Adrenal gland (tissue), 12 donors: Measurements from ENCODE around the gene NOP58. TPM values are rescaled to one million over a fixed set of nuclear protein-coding genes. Genes with fewer than 3 reads are reported as not detected.

Experiments used
- DNase-seq, 7 donors: peaks; one replicate each; pipeline ENCODE4 v3.0.0-alpha.2; 2019 to 2020
- H3K27ac ChIP-seq, 5 donors: fragments of 200-600 bp; sonication (generic) in 4 of 5; 1 replicate in 3 of 5; 2 replicates in 2 of 5; pipeline versions ENCODE4 v1.5.1 to v1.8.0; 2016 to 2020; ENCODE audit warnings: mild to moderate bottlenecking in 1 of 5
- H3K27me3 ChIP-seq: fragments of 200-600 bp; 2 replicates; pipeline ENCODE4 v1.8.0; 2021
- H3K36me3 ChIP-seq, 2 donors: fragments of 200-600 bp; replicated peaks in 1 of 2; 1 replicate in 1 of 2; 2 replicates in 1 of 2; pipeline versions ENCODE4 v1.5.1 to v1.8.0; 2018 to 2022
- H3K4me1 ChIP-seq, 2 donors: fragments of 200-600 bp; replicated peaks in 1 of 2; 1 replicate in 1 of 2; 2 replicates in 1 of 2; pipeline versions ENCODE4 v1.5.1 to v1.8.0; 2018 to 2021
- H3K4me3 ChIP-seq, 4 donors: fragments of 200-600 bp; sonication (generic) in 3 of 4; one replicate each; pipeline ENCODE4 v1.5.1; 2016 to 2018
- H3K9me3 ChIP-seq, 3 donors: fragments of 200-600 bp; sonication (generic) in 1 of 3; replicated peaks in 1 of 3; 1 replicate in 2 of 3; 2 replicates in 1 of 3; pipeline versions ENCODE4 v1.5.1 to v1.8.0; 2016 to 2021
- CTCF ChIP-seq, 6 experiments: fragments of 450-650 bp in 4 of 6; fragments of 200-600 bp in 2 of 6; sonication (generic) in 1 of 6; IDR thresholded peaks; 1 replicate in 5 of 6; 2 replicates in 1 of 6; pipeline versions ENCODE4 v1.5.1 to v1.8.0; 2016 to 2021; ENCODE audit warnings: antibody characterized with exemption in 6 of 6, mild to moderate bottlenecking in 2 of 6, moderate library complexity in 1 of 6
- POLR2A ChIP-seq, 2 donors: fragments of 450-650 bp; IDR thresholded peaks; one replicate each; pipeline ENCODE4 v1.6.1; 2017; ENCODE audit warnings: antibody characterized with exemption in 2 of 2, mild to moderate bottlenecking in 2 of 2, moderate library complexity in 1 of 2
- WGBS, 4 donors: extraction: QIAGEN DNeasy Blood & Tissue Kit in 2 of 4; methylation state at CpG; one replicate each; pipeline versions ENCODE4 v1.1.5 to v1.1.7; 2013 to 2017; 5-methylcytosine and 5-hydroxymethylcytosine counted together
- intact Hi-C, 2 donors: fragments of 100-400 bp; cut with DNase I; formaldehyde crosslinking; loops; one replicate each; pipeline versions ENCODE4 v1.14.1 to v1.15.0; 2022 to 2023
- polyA plus RNA-seq, 3 donors: library from polyadenylated mRNA; stranded (reverse); fragments of 200-250 nt in 2 of 3; fragments of 350-450 nt in 1 of 3; fragmentation: Illumina TruSeq in 1 of 3; extraction: RNeasy Lipid Tissue Mini Kit (QIAGEN cat#74804) in 1 of 3; gene quantifications; one replicate each; pipeline ENCODE4 v1.2.3, GENCODE V29; 2013 to 2014
- small RNA-seq, 2 donors: library from RNA; depleted of rRNA; stranded (forward); fragments of <200 nt; gene quantifications; one replicate each; pipeline ENCODE3, GENCODE V24; 2016
- total RNA-seq, 9 donors: library from RNA; depleted of rRNA in 4 of 9; stranded (reverse); fragments of >200 nt in 4 of 9; fragments of 120-200 nt in 1 of 9; fragmentation: NEBNext Ultra II Directional in 1 of 9; extraction: Animal tissue kit (Norgen Biotek cat#: 25700) in 1 of 9; gene quantifications; one replicate each; pipeline versions ENCODE4 v1.1.0 to v1.2.4, GENCODE V29; 2013 to 2023
- donor health status: healthy with polysubstance abuse.
- donor health status: Bipolar disorder and iron deficiency.
- donor health status: DM: yes; HTN: yes; CAD: no.
- donor health status: DM: no; HTN: no; CAD: no.
- donor health status: DM: no; HTN: no; CAD: no.
- donor health status: DM: yes; HTN: yes; CAD: no.

Gene NOP58
- total and polyA plus RNA-seq, 12 donors, result 19.5 to 136 (median 55.8) TPM

DNA sequence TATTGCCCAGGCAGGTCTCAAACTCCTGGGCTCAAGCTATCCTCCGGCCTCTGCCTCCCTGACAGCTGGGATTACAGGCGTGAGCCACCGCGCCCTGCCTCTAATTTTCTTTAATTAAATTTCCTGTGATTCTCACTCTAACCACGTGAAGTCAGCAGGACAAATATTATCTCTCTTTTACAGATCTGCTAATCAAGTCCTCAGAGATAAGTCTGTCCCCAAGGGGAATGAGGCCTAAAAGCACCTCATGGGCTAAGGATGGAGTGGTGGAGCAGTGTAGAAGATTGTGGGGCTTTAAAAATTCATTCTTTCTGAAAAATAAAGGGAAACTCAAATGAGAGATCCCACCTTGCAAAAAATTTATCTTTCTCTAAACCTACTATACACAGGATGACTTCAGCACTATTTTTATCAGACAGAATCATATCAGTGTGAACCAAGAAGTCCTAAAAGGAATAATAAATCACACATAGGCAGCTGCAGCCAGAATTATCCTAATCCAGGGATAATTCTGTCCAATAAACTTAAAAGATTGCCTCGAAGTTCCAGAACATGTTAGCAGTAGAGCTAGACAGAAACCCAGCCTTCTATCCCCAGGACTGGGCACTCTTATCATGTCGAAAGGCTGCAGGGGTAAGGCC, 72.3 kb downstream of the NOP58 start:
- Histone ChIP-seq H3K27ac (no peak overlapping the region), H3K36me3 (no peaks in the 10 kb centered on the region), H3K9me3 (no peaks in the 10 kb centered on the region), H3K27me3 (no peaks in the 10 kb centered on the region), H3K4me1 (no peaks in the 10 kb centered on the region), H3K4me3 (no peak overlapping the region)
- no peak for DNase-seq
- WGBS, 4 donors, result 74 to 84% (median 78%) methylated on average over 7 of the region's 7 CpGs
- intact Hi-C loops, result no loop called here
- TF ChIP-seq CTCF (IDR thresholded peaks at IDR 0.05) (no peak), POLR2A (IDR thresholded peaks at IDR 0.05) (no peak)

GRCh38 chr2:202339071-202339870, 73.7 kb downstream of the NOP58 start:
- Histone ChIP-seq H3K9me3 (no peaks in the 10 kb centered on the region), H3K27me3 (no peaks in the 10 kb centered on the region), H3K36me3 (no peaks in the 10 kb centered on the region), H3K27ac (no peak overlapping the region), H3K4me1 (no peaks in the 10 kb centered on the region), H3K4me3 (no peak overlapping the region)
- TF ChIP-seq CTCF (IDR thresholded peaks at IDR 0.05), result no peak
- no peak for TF ChIP-seq POLR2A (IDR thresholded peaks at IDR 0.05)
- 46 to 55% (median 52%) methylated on average over 3 of the region's 3 CpGs for WGBS, 4 donors
- no peak for DNase-seq
- intact Hi-C loops, result no loop called here

GRCh38 chr2:202344178-202344577, 78.6 kb downstream of the NOP58 start:
- Histone ChIP-seq H3K4me1 (no peaks in the 10 kb centered on the region), H3K36me3 (no peaks in the 10 kb centered on the region), H3K27me3 (no peaks in the 10 kb centered on the region), H3K27ac (no peak overlapping the region), H3K4me3 (no peak overlapping the region), H3K9me3 (no peaks in the 10 kb centered on the region)
- DNase-seq, result no peak
- TF ChIP-seq POLR2A (IDR thresholded peaks at IDR 0.05) (no peak), CTCF (IDR thresholded peaks at IDR 0.05) (no peak)
- intact Hi-C loops, result no loop called here
- WGBS, 4 donors, result 65 to 83% (median 71%) methylated on average over 1 of the region's 1 CpG

- no peaks in the 10 kb centered on the region for H3K27me3 ChIP-seq
- H3K27ac ChIP-seq, result no peak overlapping the region
- TF ChIP-seq CTCF (IDR thresholded peaks at IDR 0.05), result no peak
- TF ChIP-seq POLR2A (IDR thresholded peaks at IDR 0.05), result no peak
- H3K4me1 ChIP-seq, result no peaks in the 10 kb centered on the region
- H3K4me3 ChIP-seq, result no peak overlapping the region
- H3K9me3 ChIP-seq, result no peaks in the 10 kb centered on the region
- H3K36me3 ChIP-seq, result no peaks in the 10 kb centered on the region
- WGBS, 4 donors, result 95 to 98% (median 96%) methylated on average over 7 of the region's 7 CpGs
- intact Hi-C loops, result no loop called here
- DNase-seq, result no peak
These were observed 80.6 kb downstream of the NOP58 start for GRCh38 chr2:202346180-202346579.

Small RNA genes lying within 50 kb of the gene (small RNA-seq; reads per million reads assigned to genes)
- gene AC079354.2, result 0 reads per million in 2 donors
- gene RF00575, result 0 reads per million in 2 donors
- 0 reads per million in 2 donors for gene RN7SL753P
- 13.3 to 22.9 reads per million in 2 donors for gene SNORD11
- gene SNORD11B, result 1,504 to 1,994 reads per million in 2 donors
- 231 to 276 reads per million in 2 donors for gene SNORD70

Other genes starting within 250 kb of the NOP58 start
- 1 to 10 TPM; 1.2 to 7.1 (median 3.9) TPM for gene FZD7, start 231.9 kb upstream of the NOP58 start, total RNA-seq
- gene FZD7, start 231.9 kb upstream of the NOP58 start, polyA plus RNA-seq, result 1 to 10 TPM; 1.3 to 1.5 (median 1.4) TPM
- gene KIAA2012, start 192.5 kb upstream of the NOP58 start, total RNA-seq, result under 1 TPM in 1 of 9 donors, not detected in 8; 0.11 TPM
- gene KIAA2012, start 192.5 kb upstream of the NOP58 start, polyA plus RNA-seq, result under 1 TPM in 2 of 3 donors, not detected in 1; 0.09 to 0.16 TPM
- gene SUMO1, start 27.2 kb upstream of the NOP58 start, total RNA-seq, result 100 to 1,000 TPM in 7 of 9 donors, 10 to 100 TPM in 2; 53.1 to 156 (median 103) TPM
- 100 to 1,000 TPM in 2 of 3 donors, 10 to 100 TPM in 1; 96.4 to 182 (median 101) TPM for gene SUMO1, start 27.2 kb upstream of the NOP58 start, polyA plus RNA-seq
- 100 to 1,000 TPM in 3 of 9 donors, 10 to 100 TPM in 6; 29.1 to 123 (median 94.0) TPM for gene BMPR2, start 110.6 kb downstream of the NOP58 start, total RNA-seq
- 10 to 100 TPM in 2 of 3 donors, 1 to 10 TPM in 1; 7.7 to 50.6 (median 10.1) TPM for gene BMPR2, start 110.6 kb downstream of the NOP58 start, polyA plus RNA-seq